GM21423 (cell line): ENCODE data around the gene B3GNT7.
A peak's percentile ranks its signal among the peaks of the same experiment; 100 is the strongest.
"Not testable (repeated sequence)": the region's sequence is repeated elsewhere in the genome, so short reads cannot be mapped to it uniquely, and the experiment has no call there.

Source experiments
- ATAC-seq: cut with Tn5 transposase; IDR thresholded peaks from one replicate; pipeline ENCODE4 v1.9.1; 2021; ENCODE audit warnings: mild to moderate bottlenecking, moderate library complexity; ENCODE audit not compliant: unreplicated experiment

The B3GNT7 gene

DNA sequence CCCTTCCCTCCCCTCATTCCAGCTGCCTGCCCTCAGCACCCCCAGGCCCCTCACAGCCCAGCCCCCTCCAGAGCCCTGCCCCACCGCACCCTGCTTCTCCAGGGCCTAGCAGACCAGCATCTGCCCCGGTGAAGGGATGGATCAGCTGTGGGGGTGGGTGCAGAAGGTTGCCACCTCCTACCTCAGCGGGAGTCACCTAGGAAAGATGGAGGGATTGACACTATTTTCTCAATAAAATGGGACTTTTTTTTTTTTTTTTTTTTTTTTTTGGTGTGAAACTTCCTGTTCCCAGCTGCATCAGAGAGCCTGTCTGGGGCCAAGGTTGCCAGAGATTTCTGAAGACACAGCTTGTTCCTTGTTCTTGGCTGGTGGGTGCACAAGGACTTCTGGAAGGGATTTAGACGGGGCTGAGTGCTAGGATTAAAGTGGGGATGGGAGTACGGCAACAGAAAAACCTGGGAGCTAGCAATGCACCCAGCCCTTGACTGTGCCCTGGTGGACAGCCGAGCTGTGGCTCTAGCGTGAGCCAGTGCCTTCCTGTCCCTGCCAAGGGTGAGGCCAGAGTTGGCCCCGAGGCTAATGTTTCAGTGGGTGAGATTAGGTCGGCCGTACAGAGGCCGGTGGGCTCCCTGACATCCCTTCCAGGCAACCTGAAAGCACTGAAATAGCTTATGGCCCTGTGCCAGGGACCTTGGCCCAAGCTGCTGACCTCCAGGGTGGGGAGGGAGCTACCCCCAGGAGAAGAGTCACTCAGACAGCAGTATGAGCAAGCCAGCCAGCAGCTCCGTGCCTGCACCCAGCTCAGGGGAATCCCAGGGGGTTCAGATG lies 4.6 kb downstream of the B3GNT7 start:
- no peak for ATAC-seq

DNA sequence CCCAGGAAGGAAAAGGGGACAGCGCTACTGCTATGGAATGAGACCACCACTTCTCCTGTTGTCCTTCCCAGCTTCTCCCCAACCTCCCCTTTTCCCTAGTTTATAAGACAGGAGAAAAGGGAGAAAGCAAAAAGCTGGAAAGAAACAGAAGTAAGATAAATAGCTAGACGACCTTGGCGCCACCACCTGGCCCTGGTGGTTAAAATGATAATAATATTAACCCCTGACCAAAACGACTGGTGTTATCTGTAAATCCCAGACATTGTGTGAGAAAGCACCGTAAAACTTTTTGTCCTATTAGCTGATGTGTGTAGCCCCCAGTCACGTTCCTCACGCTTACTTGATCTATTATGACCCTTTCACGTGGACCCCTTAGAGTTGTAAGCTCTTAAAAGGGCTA lies 5.2 kb downstream of the B3GNT7 start:
- not testable (repeated sequence) for ATAC-seq

DNA sequence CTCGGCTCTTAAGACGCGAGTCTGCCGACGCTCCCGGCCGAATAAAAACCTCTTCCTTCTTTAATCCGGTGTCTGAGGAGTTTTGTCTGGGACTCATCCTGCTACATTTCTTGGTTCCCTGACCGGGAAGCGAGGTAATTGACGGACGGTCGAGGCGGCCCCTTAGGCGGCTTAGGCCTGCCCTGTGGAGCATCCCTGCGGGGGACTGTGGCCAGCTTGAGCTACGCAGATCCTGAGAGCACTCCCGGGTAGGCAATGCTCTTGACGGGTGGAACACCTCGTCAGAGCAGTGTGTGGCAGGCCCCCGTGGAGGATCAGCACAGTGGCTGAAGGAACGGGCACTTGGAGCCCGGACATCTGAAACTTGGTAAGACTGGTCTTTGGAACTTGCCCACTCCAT lies 5.6 kb downstream of the B3GNT7 start:
- not testable (repeated sequence) for ATAC-seq

DNA sequence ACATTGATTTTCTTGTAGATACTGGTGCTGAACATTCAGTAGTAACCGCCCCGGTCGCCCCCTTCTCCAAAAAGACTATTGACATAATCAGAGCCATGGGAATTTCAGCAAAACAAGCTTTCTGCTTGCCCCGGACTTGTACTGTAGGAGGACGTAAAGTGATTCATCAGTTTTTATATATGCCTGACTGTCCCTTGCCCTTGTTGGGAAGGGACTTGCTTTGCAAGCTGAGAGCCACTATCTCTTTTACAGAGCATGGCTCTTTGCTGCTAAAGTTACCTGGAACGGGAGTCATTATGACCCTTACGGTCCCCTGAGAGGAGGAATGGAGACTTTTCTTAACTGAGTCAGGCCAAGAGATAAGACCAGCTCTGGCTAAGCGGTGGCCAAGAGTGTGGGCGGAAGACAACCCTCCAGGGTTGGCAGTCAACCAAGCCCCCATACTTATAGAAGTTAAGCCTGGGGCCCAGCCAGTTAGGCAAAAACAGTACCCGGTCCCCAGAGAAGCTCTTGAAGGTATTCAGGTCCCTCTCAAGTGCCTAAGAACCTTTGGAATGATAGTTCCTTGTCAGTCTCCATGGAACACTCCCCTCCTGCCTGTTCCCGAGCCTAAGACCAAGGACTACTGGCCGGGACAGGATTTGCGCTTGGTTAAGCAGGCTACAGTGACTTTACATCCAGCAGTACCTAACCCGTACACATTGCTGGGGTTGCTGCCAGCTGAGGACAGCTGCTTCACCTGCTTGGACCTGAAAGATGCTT lies 8.1 kb downstream of the B3GNT7 start:
- not testable (repeated sequence) for ATAC-seq

DNA sequence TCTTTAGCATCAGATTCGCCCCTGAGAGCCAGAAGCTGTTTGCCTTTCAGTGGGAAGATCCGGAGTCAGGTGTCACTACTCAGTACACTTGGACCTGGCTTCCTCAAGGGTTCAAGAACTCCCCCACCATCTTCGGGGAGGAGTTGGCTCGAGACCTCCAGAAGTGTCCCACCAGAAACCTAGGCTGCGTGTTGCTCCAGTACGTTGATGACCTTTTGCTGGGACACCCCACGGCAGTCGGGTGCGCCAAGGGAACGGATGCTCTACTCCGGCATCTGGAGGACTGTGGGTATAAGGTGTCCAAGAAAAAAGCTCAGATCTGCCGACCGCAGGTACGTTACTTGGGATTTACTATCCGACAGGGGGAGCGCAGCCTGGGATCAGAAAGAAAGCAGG lies 8.7 kb downstream of the B3GNT7 start:
- not testable (repeated sequence) for ATAC-seq

DNA sequence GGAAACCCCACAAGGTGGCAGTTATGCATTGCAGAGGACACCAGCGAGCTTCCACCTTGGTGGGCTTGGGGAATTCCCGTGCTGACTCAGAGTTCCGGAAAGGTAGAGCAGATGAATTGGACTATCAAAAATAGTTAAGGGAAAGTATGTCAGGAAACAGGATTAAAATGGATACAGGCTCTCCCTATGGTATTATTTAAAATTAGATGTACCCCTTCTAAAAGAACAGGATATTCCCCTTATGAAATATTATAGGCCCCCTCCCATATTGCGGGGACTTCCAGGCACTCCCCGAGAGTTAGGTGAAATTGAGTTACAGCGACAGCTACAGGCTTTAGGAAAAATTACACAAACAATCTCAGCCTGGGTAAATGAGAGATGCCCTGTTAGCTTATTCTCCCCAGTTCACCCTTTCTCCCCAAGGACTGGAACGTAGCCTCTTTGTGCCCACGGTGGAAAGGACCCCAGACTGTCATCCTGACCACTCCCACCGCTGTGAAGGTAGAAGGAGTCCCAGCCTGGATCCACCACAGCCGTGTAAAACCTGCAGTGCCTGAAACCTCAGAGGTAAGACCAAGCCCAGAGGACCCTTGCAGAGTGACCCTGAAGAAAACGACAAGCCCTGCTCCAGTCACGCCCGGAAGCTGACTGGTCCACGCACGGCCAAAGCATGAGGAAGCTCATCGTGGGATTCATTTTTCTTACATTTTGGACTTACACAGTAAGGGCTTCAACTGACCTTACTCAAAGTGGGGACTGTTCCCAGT lies 10.3 kb downstream of the B3GNT7 start:
- ATAC-seq = not testable (repeated sequence)

DNA sequence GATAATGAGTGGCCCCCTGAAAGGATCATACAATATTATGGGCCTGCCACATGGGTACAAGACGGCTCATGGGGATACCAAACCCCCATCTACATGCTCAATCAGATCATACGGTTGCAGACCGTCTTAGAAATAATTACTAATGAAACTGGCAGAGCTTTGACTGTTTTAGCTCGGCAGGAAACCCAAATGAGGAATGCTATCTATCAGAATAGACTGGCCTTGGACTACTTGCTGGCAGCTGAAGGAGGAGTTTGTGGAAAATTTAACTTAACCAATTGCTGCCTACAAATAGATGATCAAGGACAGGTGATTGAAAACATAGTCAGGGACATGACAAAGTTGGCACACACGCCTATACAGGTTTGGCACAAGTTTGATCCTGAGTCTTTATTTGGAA lies 12.2 kb downstream of the B3GNT7 start:
- ATAC-seq = not testable (repeated sequence)

DNA sequence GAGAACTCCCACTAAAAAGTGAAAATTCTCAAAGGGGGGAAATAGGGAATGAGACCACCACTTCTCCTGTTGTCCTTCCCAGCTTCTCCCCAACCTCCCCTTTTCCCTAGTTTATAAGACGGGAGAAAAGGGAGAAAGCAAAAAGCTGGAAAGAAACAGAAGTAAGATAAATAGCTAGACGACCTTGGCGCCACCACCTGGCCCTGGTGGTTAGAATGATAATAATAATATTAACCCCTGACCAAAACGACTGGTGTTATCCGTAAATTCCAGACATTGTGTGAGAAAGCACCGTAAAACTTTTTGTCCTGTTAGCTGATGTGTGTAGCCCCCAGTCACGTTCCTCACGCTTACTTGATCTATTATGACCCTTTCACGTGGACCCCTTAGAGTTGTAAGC lies 12.8 kb downstream of the B3GNT7 start:
- ATAC-seq = not testable (repeated sequence)

DNA sequence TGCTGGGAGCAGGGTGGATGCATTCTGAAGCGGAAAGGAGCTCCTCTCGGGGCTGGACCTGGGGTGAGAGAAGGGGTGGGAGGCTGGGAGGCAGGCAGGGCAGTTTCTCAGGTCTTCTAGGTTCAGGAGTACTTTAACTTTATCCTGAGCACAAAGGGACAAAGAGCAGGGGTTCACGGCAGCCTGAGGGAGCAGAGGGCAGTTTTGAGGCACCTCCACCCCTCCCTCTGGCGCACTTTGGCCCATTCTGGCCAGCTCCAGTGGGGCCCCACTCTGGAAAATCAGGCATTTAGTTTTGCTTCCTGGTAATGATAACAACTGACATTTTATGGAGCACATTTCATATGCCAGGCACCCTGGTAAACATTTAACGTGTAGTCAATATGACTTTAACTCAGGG lies 14.3 kb downstream of the B3GNT7 start:
- no peak for ATAC-seq

DNA sequence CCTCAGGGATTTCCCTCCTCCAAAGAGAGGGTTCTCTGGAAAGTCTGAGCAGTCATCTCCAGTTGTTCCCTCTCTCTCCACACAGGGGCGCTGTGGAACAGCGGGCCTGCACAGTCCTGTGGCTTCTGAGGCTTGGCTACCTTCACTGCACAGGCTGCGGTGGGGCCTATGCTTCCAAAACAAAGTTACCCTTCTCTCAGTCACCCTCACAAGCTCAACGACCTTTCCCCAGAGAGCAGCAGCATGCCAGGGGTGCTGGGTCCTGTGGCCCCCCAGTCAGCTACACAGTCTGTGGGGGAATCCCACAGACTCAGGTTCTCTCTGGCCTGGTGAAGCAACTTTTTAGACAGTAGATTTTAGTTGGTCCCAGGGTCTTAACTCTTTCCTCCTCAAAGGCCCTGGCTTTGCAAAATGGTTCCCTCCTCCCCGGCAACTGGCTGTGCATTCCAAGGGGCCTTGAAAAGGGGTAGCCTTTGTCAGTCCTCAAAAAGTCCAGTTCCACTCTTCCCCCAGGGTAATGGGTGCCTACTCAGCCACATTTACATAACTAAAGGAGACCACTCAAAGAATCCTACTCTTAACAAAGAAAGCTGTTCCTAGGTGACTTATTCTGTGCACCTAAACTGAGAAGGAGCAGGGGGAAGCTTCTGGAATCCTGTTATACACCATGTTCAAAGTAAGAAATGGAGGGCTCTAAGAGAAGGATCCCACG lies 14.9 kb downstream of the B3GNT7 start:
- no peak for ATAC-seq

DNA sequence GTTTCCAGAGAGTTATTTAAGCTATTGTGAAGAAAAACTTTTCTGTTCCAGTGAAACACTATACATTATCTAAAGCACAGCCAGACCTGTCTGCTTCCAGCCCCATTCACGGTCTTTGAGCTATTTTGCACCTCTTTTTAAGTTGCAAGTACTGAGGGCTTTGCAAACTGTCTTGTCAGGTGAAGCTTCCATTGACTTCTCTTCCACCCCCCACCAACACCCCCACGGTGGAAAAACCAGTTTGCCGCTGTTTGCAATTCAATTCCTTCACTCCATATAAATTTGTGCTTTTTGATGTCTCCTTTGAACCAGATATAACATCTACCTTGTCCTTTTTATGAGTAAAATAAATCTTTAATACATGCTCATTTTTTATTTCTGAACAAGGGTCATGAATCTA lies 15.7 kb downstream of the B3GNT7 start:
- no peak for ATAC-seq

DNA sequence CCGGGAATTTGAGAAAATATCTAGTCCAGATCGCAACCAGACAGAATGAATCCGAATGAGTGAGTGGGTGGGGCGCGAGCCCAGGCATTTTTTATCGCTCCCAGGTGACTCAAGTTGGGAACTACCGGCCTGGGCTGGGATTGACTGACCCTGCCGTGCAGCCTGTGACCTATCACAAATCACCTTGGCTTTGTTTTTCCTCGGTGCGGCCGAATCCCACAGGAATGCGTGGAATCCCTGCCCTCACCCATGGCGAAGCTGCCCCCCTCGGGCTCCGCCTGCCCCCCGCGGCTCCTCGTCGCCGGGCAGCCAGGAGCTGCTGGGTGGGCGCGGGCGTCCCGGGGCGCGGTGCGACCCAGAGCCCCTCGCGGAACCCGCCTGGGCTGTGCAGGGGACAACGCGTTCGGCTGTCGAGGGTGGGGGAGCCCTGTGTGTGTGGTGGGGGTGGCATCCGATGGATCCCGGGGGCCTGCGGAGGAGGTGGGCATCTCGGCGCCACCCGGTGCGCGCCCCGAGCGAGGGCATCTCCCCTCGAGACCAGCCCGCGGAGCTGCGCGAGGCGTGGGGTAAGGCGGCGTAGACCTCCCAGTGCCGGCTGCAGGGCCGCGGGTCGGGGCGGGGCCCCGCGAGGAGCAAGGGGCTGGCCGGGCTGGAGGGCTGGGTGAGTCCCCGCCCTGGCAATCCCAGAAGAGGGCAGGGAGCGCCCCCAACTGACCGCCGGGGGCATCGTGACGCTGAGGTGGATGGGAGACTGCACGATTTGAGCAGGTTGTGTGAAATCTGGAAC lies 16.5 kb downstream of the B3GNT7 start:
- peak; percentile 98 for ATAC-seq

DNA sequence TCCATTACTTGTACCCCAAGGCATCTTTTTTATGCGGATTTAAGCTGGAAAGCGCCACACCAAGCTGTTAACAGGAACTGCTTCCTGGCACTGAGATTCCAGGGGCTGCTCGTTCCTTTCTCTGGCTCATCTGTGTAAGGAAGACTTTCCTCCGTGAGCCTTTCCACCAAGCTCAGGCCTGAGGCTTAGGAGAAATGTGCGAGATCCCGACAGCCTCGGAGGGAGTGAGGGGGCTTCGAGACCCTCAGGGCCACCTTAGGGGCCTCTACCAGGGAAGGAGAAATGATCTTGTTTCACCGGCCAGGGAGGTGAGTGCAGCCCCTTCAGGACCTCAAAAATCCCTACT lies 17.1 kb downstream of the B3GNT7 start:
- ATAC-seq = no peak

DNA sequence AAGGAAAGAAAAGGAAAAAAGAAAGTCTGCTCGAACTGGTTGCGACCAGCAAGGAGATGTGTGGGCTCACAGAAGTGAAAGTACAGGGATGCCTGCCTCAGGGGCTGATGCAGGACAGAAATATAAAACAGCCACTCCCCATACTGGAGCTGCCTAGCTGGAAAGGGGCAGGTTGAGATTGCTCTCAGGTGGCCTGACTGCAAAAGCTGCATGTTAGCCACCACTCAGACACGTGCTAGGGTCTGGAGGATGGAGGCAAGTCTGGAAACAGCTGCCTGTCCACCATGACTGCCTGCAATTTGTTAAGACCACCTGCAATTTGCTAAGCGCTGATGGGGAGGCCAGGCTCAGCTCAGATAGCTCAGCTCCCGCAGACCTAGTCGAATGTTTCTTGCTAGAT lies 17.9 kb downstream of the B3GNT7 start:
- no peak for ATAC-seq

DNA sequence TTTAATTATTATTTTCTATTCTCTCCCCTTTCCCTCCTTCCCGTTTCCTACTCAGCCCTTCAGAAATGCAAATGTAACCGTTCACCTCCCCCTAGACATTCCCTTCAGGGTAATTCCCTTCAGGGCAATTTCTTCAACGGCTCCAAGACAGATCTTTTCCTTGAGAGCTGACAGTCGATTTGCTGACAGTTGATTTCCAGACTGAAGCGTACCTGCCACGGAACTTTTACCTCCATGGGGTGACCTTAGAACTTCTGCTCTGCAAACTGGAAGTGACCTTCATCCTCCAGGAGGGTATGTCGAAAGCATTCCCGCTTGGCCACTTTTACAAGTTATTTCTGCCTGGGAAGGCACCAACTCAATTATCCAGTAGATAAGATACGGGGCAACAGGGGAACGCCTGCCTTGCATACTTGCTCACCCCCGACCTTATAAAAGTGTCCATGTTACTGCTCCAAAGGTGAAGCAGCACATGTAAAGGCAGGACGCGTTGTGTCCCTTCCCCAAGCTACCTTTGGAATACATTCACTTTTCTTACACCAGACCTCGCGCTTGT lies 18.5 kb downstream of the B3GNT7 start:
- ATAC-seq = no peak

DNA sequence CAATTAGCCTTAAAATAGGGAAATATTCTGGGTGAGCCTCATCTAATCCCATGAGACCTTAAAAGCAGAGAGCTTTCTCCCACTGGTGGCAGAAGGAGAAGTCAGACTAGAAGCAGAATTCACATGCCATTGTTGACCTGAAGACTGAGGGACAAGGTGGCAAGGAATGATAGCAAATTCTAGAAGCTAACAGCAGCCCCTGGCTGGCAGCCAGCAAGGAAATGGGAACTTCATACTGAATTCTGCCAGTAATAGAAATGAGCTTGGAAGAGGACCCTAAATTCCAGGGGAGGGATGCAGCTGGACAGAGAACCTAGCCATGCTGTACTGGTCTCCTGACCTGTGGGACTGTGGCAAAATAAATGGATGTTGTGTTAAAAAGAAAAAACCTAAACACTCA lies 19.5 kb downstream of the B3GNT7 start:
- no peak for ATAC-seq

DNA sequence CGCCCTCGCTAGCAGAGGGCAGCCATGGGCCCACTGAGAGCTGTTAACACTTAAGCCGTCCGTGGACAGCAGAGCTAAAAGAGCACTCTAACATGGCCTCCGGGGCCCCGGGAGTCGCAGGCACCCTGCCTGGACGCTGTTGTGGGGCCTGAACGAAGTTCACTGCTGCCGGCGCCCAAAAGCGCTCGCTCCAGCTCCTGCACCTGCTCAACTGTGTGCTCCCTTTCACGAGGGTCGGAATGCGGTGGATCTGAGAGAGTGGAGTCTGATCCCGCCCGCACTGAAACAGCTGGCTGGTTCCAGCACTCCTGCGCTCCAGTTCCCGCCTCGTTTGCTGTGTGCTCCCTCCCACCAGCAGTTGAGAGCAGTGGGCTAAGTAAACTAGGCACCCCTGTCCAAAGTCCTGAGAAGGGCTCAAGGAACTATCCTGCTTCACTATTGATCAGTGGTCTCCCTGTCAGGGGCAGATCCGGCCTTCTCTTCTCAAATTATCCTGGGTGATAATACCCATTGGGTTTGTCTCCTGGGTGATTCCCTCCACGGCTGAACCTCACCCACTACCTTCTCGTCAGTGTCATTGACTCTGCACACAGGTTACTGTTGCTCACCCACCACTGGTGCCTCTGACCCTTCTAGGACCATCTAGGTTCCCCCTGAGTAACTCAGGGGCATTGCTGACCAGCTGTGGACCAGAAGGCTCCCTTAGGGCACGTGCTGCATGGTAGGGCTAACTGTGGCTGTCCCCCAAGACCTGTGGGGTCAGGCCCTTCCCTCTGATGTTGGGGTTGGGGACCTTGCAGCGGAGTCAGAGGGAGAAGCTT lies 23.5 kb downstream of the B3GNT7 start:
- ATAC-seq = no peak

DNA sequence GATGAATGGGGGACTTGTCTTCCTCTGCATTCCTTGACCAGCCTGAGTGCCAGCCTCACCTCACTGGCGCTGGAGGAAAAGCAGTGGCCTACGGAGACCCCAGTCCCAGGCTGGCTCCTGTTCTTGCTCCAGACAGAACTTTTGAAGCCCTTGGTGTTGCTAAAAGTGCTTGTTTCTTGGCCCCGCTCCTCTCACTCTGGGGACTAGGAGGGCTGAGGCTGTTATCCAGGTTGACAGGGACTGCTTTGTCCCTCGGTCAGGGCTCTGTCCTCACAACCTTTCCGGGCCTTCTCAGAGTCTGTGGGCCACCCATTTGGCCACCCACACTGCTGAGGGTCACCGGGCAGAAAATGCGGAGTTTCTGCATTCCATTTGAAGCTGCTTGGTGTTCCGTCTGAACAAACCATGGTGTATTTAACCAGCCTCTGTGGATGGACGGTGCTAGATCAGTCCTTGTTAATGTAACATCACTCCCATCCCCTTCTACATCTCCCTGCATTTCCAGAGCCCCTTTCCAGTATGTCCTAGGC lies 25.6 kb downstream of the B3GNT7 start:
- no peak for ATAC-seq

DNA sequence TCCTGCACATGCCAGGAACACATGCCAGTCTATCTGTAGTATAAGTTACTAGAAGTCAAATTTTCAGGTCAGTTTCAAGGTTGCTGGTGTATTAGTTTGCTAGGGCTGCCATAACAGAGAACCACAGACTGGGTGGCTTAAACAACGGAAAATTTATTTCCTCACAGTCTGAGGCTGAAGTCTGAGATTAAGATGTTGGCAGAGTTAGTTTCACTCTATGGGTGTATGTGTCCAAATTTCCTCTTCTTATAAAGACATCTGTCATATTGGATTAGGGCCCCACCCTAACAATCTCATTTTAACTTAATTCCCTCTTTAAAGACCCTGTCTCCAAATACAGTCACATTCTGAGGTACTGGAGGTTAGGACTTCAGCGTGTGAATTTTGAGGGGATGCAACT lies 26.5 kb downstream of the B3GNT7 start:
- ATAC-seq = no peak
